Lung (tissue), 12 donors: ENCODE measurements around the gene CEP72. TPM values are rescaled to one million over a fixed set of nuclear protein-coding genes. Genes with fewer than 3 reads are reported as not detected.

ENCODE experiments used
- ATAC-seq: fragments of 200-7000 bp; cut with Tn5 transposase; one replicate; pipeline ENCODE4 v1.9.1; 2020; ENCODE audit warnings: moderate number of reproducible peaks; ENCODE audit not compliant: insufficient read depth, low FRiP score
- DNase-seq, 3 donors: peaks; one replicate each; pipeline ENCODE4 v3.0.0-alpha.2; 2013 to 2017
- H3K27ac ChIP-seq, 2 donors: one replicate each; pipeline ENCODE4 v1.5.1; 2013; ENCODE audit warnings: mild to moderate bottlenecking in 2 of 2, moderate library complexity in 2 of 2, control low read depth in 1 of 2, inconsistent platforms in 1 of 2, low read depth in 1 of 2, low read length in 1 of 2
- H3K27me3 ChIP-seq, 3 donors: one replicate each; pipeline ENCODE4 v1.5.1; 2013; ENCODE audit warnings: low read length in 2 of 3; ENCODE audit not compliant: control insufficient read depth in 3 of 3, insufficient read depth in 3 of 3
- H3K36me3 ChIP-seq, 4 donors: one replicate each; pipeline ENCODE4 v1.5.1; 2013; ENCODE audit warnings: low read length in 4 of 4, mild to moderate bottlenecking in 1 of 4, moderate library complexity in 1 of 4; ENCODE audit not compliant: control insufficient read depth in 4 of 4, insufficient read depth in 4 of 4
- H3K4me1 ChIP-seq, 5 donors: one replicate each; pipeline ENCODE4 v1.5.1; 2013; ENCODE audit warnings: low read length in 5 of 5, mild to moderate bottlenecking in 2 of 5, moderate library complexity in 1 of 5; ENCODE audit not compliant: control insufficient read depth in 5 of 5, insufficient read depth in 5 of 5
- H3K4me3 ChIP-seq: one replicate; pipeline ENCODE4 v1.5.1; 2013; ENCODE audit warnings: mild to moderate bottlenecking, control low read depth, moderate library complexity
- H3K9ac ChIP-seq, 2 donors: one replicate each; pipeline ENCODE4 v1.5.1; 2013; ENCODE audit warnings: low read length in 2 of 2, control low read depth in 1 of 2; ENCODE audit not compliant: insufficient read depth in 1 of 2
- H3K9me3 ChIP-seq, 4 donors: one replicate each; pipeline ENCODE4 v1.5.1; 2013; ENCODE audit warnings: low read length in 3 of 4, mild to moderate bottlenecking in 1 of 4, moderate library complexity in 1 of 4; ENCODE audit not compliant: control insufficient read depth in 4 of 4, insufficient read depth in 3 of 4
- WGBS, 2 donors: extraction: QIAGEN DNeasy Blood & Tissue Kit; methylation state at CpG; one replicate each; pipeline ENCODE4 v1.1.7; 2013; 5-methylcytosine and 5-hydroxymethylcytosine counted together
- polyA plus RNA-seq, 2 donors: library from polyadenylated mRNA; stranded (reverse); fragments of 200-250 nt; gene quantifications; one replicate each; pipeline ENCODE4 v1.2.1, GENCODE V29; 2013
- total RNA-seq, 2 donors: library from RNA; depleted of rRNA in 1 of 2; stranded (reverse); fragments of >200 nt in 1 of 2; gene quantifications; one replicate each; pipeline ENCODE4 v1.2.1, GENCODE V29; 2014 to 2021
- TF ChIP-seq, protein P1 (sequence below): IDR thresholded peaks from 2 replicates; pipeline ENCODE4 v1.5.1; 2012; ENCODE audit warnings: mild to moderate bottlenecking; ENCODE audit errors: control extremely low read depth, extremely low read depth
- donor health status: control.
- donor health status: control.
- donor health status: Bipolar disorder and iron deficiency.
- donor health status: healthy.
- donor health status: DM: yes; HTN: yes; CAD: no.

CEP72 gene
- total and polyA plus RNA-seq, 4 donors, result 3.1 to 12.1 (median 6.0) TPM

DNA sequence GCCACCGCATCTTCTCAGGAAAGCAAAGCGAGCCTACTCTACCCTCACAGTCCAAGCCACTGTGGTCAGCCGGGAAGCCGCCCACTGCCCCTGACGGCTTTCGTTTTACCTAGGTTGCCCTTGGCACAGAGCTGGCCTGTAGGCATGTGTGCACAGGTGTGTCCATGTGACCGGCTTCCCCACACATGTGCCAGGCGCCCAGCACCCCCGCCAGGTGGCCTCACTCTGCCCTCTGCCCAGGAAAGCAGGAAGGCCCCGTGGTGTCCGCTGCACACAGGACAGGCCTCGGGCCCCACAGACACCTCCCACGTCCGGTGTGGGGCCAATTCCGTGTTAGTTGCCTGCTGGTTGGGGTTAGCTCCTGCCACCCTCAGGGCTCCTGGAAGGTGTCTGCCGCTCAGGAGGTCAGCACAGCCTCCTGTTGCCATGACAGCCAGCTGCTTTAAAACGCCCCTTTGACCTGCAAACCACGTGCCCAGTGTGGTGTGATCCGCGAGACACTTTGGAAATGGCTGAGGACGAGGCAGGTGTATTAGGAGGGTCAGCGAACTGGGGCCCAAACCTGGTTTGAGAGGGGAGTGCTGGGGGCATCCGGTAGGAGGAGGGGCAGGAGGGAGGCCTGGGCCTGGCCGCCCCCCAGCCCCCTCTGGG, 52.3 kb downstream of the CEP72 start:
- Histone ChIP-seq H3K9me3 (peaks cover 0 to 2% (median 0%) of the 10 kb centered on the region in 4 donors), H3K4me3 (no peak overlapping the region), H3K4me1 (no peaks in the 10 kb centered on the region), H3K36me3 (peaks cover 0 to 50% (median 26%) of the 10 kb centered on the region in 4 donors), H3K9ac (no peak overlapping the region), H3K27me3 (no peaks in the 10 kb centered on the region), H3K27ac (no peak overlapping the region)
- DNase-seq, result no peak
- TF ChIP-seq, protein P1, sequence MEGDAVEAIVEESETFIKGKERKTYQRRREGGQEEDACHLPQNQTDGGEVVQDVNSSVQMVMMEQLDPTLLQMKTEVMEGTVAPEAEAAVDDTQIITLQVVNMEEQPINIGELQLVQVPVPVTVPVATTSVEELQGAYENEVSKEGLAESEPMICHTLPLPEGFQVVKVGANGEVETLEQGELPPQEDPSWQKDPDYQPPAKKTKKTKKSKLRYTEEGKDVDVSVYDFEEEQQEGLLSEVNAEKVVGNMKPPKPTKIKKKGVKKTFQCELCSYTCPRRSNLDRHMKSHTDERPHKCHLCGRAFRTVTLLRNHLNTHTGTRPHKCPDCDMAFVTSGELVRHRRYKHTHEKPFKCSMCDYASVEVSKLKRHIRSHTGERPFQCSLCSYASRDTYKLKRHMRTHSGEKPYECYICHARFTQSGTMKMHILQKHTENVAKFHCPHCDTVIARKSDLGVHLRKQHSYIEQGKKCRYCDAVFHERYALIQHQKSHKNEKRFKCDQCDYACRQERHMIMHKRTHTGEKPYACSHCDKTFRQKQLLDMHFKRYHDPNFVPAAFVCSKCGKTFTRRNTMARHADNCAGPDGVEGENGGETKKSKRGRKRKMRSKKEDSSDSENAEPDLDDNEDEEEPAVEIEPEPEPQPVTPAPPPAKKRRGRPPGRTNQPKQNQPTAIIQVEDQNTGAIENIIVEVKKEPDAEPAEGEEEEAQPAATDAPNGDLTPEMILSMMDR, result no peak
- no peak for ATAC-seq
- WGBS, 2 donors, result 91 to 92% methylated on average over 24 of the region's 24 CpGs

DNA sequence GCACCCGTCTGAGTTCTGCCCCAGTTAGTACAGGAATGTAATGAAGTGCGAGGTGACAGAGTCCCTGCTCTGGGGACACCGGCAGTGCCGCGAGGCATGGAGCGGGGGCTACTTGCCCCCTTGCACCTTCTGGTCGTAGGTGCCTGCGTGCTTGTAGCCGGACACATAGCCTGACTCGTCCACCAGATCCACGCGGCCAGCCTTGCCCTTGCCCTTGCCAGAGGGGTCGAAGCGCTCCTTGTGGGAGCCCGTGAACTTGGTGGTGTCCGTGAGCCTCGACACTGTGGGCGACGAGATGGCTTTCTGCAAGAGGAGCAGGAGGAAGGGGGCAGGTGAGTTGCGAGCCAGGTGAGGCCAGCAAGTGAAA, 52.8 kb downstream of the CEP72 start:
- no peak overlapping the region for H3K27ac ChIP-seq
- H3K27me3 ChIP-seq, result no peaks in the 10 kb centered on the region
- DNase-seq, result no peak
- peaks cover 0 to 46% (median 23%) of the 10 kb centered on the region in 4 donors for H3K36me3 ChIP-seq
- 96% methylated on average over 20 of the region's 20 CpGs for WGBS, 2 donors
- H3K9ac ChIP-seq, result no peak overlapping the region
- no peak overlapping the region for H3K4me3 ChIP-seq
- H3K4me1 ChIP-seq, result no peaks in the 10 kb centered on the region
- ATAC-seq, result no peak
- H3K9me3 ChIP-seq, result peaks cover 0 to 2% (median 0%) of the 10 kb centered on the region in 4 donors
- TF ChIP-seq, protein P1, result no peak

DNA sequence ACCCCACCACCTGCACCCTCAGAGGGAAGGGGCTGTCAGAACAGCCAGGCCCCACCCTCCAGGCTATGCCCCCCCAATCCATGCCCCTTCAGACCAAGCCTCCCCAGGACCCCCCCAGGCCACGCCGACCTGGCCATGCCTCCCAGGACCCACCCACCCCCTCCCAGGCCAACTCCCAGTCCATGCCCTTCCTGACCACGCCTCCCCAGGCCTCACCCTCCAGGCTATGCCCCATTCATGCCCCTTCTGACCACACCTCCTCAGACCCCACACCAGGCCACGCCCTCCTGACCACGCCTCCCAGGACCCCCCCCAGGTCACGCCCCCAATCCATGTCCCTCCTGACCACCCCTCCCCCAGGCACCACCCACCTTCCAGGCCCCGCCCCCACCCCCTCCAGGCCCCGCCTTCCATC, 53.4 kb downstream of the CEP72 start:
- Histone ChIP-seq H3K27me3 (no peaks in the 10 kb centered on the region), H3K36me3 (peaks cover 0 to 42% (median 20%) of the 10 kb centered on the region in 4 donors), H3K4me1 (no peaks in the 10 kb centered on the region), H3K9me3 (peaks cover 0 to 2% (median 0%) of the 10 kb centered on the region in 4 donors), H3K27ac (no peak overlapping the region), H3K4me3 (no peak overlapping the region), H3K9ac (no peak overlapping the region)
- TF ChIP-seq, protein P1, result no peak
- DNase-seq (no peak), ATAC-seq (no peak)
- 92 to 94% methylated on average over 8 of the region's 8 CpGs for WGBS, 2 donors
